ENCODE measurements around the gene MGAT5B.

DNA sequence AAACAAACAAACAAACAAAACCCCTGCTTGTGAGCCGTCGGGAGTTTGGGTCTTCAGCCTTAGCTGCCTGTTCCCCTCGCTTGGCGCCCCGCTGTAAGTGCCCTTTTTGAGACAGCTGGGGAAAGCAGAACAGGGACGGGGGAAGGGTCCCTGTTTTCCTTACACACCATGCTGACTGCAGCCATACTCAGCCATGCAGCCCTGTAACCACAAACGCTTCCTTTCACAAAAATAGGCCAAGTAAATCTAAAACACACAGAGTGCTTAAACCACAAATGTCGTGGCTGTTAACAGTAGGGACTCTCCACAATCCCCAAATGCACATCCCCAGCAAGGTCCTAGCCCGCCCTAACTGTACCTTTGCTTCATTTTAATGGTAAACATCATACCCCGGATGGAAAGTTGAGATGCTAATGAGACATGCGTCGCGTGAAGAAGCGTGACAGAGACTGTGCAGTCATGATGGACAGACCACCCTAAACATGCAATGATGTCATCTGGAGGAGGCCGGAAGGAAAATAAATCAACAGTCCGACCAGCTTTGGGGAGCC is 129.9 kb downstream of the MGAT5B start:
- TF ChIP-seq, protein P1, sequence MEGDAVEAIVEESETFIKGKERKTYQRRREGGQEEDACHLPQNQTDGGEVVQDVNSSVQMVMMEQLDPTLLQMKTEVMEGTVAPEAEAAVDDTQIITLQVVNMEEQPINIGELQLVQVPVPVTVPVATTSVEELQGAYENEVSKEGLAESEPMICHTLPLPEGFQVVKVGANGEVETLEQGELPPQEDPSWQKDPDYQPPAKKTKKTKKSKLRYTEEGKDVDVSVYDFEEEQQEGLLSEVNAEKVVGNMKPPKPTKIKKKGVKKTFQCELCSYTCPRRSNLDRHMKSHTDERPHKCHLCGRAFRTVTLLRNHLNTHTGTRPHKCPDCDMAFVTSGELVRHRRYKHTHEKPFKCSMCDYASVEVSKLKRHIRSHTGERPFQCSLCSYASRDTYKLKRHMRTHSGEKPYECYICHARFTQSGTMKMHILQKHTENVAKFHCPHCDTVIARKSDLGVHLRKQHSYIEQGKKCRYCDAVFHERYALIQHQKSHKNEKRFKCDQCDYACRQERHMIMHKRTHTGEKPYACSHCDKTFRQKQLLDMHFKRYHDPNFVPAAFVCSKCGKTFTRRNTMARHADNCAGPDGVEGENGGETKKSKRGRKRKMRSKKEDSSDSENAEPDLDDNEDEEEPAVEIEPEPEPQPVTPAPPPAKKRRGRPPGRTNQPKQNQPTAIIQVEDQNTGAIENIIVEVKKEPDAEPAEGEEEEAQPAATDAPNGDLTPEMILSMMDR (IDR thresholded peaks at IDR 0.05; ENCODE audit: low read depth, low read length, poor library complexity, severe bottlenecking): no peak
- TF ChIP-seq EZH2phosphoT487 (IDR thresholded peaks at IDR 0.05; ENCODE audit: borderline replicate concordance, low read length): no peak

Measured in DOHH2 (cell line).